Activated gamma-delta T cell treated with anti-CD3 and anti-CD28 coated beads, Interleukin-2, amount 50 U/mL, for 16 hours (primary cell): ENCODE measurements around the gene BEST4.
"Not testable (repeated sequence)": the region's sequence is repeated elsewhere in the genome, so short reads cannot be mapped to it uniquely, and the experiment has no call there.

Experiments used
- DNase-seq: peaks from one replicate; pipeline ENCODE4 v3.0.0-alpha.2; 2020; ENCODE audit warnings: low read depth

The BEST4 gene

DNA sequence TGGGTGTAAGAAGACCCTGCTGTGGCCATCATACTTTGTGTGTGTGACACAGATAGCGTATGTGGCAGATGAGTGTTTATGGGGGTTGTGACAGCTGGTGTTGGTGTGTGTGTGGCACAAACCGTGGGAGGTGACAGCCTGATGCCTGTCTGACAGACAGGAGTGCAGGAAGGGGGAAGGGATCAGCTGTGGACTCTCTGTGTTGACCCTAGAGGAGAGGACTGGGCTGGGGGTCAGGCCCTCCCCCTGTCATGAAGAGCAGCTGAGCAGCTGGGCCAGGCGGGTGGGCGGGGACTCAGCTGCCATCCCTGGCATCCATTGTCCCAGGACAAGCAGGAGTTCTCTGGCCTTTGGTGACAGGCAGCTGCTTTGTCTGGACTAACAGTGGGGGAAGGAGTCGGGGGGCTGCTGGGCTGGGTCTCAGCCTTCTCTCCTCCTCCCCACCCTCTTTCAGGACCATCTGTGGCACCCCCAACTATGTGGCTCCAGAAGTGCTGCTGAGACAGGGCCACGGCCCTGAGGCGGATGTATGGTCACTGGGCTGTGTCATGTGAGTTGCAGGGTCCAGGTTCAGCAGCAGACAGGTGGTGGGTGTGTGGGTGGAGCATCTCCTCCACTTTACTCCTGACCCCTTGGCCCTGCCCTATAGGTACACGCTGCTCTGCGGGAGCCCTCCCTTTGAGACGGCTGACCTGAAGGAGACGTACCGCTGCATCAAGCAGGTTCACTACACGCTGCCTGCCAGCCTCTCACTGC, 14.5 kb upstream of the BEST4 start:
- DNase-seq: no peak

- DNase-seq: no peak
Observed at GRCh38 chr1:44801491-44802305, 13.7 kb upstream of the BEST4 start.

DNA sequence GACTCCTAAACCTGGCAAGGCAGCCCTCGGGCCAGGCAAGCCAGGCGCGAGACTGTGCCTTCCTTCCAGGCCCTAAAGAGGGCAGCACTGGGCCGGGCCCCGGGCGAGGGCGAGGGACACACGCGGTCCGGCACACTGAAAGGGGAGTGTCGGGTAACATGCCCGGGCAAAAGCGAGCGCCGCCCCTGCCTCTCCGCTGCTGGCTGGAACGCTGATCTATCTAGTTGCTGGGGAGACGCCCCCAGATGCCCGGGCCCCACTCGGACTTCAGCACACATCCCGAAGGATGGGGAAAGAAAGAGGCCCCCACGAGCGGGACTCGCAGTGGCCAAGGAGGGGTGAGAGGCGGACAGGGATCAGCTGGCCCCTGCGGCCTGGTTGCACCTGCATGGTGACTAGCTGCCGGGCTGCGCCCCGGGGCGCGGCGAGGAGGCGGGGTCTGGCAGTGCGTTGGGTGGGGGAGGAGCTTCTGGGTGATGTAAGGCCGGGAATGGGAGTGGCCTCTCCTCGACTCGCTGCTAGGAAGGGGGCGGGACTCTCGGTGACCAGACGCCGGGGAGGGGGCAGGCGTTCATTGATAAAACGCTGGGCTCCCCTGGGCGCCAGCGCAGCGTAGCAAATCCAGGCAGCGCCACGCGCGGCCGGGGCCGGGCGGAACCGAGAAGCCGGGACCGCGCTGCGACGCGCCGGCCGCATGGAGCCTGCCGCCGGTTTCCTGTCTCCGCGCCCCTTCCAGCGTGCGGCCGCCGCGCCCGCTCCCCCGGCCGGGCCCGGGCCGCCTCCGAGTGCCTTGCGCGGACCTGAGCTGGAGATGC, 12.0 kb upstream of the BEST4 start, which contains the start of gene PLK3:
TSS of gene PLK3 (plus strand) at position 608 of the 815 bp plus-strand sequence. CDS start at position 695, 87 bp downstream.
- peak; percentile 96 for DNase-seq

- no peak for DNase-seq
Observed at GRCh38 chr1:44798481-44799365, 10.8 kb upstream of the BEST4 start.

- not testable (repeated sequence) for DNase-seq
Observed at GRCh38 chr1:44797886-44798285, 9.9 kb upstream of the BEST4 start.

DNA sequence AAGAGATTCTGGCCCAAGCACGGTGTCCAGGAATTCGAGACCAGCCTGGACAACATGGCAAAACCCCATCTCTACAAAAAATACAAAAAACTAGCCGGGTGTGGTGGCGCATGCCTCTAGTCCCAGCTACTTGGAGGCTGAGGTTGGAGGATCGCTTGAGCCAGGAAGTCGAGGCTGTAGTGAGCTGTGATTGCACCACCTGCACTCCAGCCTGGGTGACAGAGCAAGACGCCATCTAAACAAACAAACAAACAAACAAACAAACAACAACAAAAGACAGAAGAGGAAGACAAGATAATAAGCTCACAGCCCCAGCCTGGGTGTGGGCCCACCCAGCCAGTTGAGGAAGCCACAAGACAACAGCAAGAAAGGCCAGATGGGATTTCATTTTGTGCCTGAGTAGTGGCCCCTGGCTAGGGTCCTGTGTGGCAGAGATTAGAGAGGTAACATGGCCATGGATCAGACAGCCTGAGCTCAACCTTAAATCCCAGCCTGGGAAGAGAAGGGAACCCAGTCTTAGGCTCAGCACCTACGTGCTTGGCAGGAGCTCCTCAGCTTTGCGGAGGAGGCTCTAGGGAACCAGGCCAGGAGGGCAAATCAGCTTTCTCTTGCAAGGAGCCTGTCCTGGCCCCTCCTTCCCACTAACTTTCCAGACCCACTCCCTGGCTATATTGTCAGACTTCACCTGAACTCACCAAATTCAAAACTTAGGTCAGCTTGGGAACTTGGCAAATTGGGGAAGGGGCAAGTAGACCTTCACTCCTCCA, 4.9 kb upstream of the BEST4 start:
- DNase-seq: no peak

GRCh38 chr1:44790968-44791801, 3.2 kb upstream of the BEST4 start:
- no peak for DNase-seq

- no peak for DNase-seq
Observed at GRCh38 chr1:44787506-44787905, 464 bp downstream of the BEST4 start.

GRCh38 chr1:44786841-44787426, 1.0 kb downstream of the BEST4 start:
- DNase-seq: no peak

- peak; percentile 62 for DNase-seq
Observed at GRCh38 chr1:44786138-44786840, 1.7 kb downstream of the BEST4 start.

DNA sequence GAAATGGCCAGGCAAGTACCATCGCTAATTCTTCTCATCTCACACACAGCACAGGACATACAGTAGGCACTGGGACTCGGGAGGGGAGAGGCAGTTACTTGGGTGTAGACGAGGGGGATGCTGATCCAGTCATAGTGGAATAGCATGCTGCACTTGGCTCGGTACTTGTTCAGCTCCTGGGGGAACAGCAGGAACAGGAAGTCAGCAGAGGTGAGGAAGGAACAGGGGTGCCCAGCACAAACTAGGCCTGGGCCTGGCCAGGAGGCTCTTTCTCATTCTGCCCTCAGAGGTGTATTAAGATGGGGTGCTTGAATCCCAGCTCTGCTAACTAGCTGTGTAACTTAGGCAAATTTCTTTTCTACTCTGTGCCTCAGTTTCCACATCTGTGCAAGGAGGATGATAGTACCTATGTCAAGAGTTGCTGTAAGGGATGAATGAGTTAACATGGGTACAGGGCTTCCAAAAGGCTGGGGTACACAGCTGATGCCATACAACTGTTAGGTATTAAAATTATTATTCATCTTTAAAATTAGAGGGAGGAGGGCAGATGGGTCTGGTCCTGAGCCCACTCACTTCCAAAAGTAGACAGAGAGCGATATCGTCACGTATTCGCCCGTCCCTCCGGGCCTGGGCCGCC, 2.4 kb downstream of the BEST4 start:
- no peak for DNase-seq

DNA sequence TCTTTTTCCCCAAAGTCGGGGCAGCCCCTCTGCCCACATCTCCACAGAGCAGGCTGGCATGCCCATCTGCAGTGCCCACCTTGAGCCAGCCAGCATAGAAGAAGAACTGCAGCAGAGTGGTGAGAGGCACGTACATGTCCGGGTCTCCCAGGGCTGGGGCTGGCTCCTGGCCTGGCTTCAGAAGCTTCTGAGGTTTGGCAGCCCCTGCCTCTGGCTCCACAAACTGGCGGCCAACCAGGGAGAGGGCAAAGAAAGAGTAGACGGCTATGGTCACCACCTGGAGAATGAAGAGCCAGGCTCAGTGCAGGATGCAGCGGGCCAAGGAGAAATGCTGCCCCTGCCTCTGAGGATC, 3.0 kb downstream of the BEST4 start:
- no peak for DNase-seq

- DNase-seq: no peak
Observed at GRCh38 chr1:44784094-44785028, 3.6 kb downstream of the BEST4 start.

- no peak for DNase-seq
Observed at GRCh38 chr1:44783697-44784093, 4.3 kb downstream of the BEST4 start.

DNA sequence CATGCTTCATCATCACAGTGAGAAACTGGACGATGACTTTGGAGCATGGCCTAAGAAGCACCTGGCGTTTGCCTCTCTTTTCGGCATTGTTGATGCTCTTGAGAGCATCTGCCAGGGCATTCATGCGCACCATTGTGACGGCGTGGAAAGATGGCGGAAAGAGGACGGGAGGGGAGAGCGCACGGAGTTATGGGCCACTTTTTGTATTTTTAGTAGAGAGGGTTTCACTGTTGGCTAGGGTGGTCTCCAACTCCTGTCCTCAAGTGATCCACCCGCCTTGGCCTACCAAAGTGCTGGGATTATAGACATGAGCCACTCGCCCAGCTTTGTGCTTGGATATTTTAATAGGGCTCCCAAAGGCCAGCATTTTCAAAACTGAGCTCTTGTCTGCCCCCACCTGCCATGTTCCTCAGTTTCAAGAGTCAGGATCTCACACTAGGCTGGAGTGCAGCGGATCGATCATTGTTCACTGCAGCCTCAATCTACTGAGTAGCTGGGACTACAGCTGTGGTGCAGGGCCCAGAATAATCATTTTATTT, 7.3 kb downstream of the BEST4 start:
- no peak for DNase-seq

GRCh38 chr1:44778705-44779576, 9.0 kb downstream of the BEST4 start:
- no peak for DNase-seq
